HCT116 (cell line): ENCODE measurements around the gene LIN28A. TPM values are rescaled to one million over a fixed set of nuclear protein-coding genes. Genes with fewer than 3 reads are reported as not detected.

ENCODE experiments used
- ATAC-seq: fragments of 200-7000 bp; cut with Tn5 transposase; 2 replicates; pipeline ENCODE4 v1.9.1; 2020; ENCODE audit warnings: mild to moderate bottlenecking, moderate library complexity
- BruUV-seq: library from RNA; stranded (reverse); fragments of 400-500 nt; replicated peaks from 2 replicates; lab custom pipeline; 2021; lab: Mats Ljungman, UMichigan
- CTCF ChIA-PET: fragments of 300-600 bp; sonication (Branson Sonifier 250); formaldehyde crosslinking; loops from one replicate; lab custom pipeline; 2021; ENCODE audit warnings: antibody characterized with exemption; lab: Charles Lee
- POLR2A ChIA-PET: fragments of 300-600, 350-600 bp; sonication (Branson Sonifier 250); formaldehyde crosslinking; loops from one replicate; lab custom pipeline; 2021; ENCODE audit warnings: antibody characterized with exemption; lab: Charles Lee
- RAD21 ChIA-PET, 2 experiments: fragments of 300-600 bp; sonication (Branson Sonifier 250); formaldehyde crosslinking; loops; one replicate each; lab custom pipeline; 2023; ENCODE audit warnings: low total read pairs in 2 of 2; ENCODE audit not compliant: uncharacterized antibody in 2 of 2, unreplicated experiment in 2 of 2, low non-redundant PET in 1 of 2; lab: Charles Lee
- DNase-seq: peaks from one replicate; pipeline ENCODE4 v3.0.0-alpha.2; 2010; ENCODE audit warnings: low read depth, low spot score
- H2AFZ ChIP-seq: fragments of 200-600 bp; shearing (Covaris generic), sonication (generic); 2 replicates; pipeline ENCODE4 v1.6.1; 2017; ENCODE audit warnings: low read depth, mixed run types, mixed read lengths, antibody characterized with exemption, low read length; ENCODE audit not compliant: poor library complexity, severe bottlenecking
- H3K27ac ChIP-seq: 2 replicates; pipeline ENCODE4 v1.5.1; 2012; ENCODE audit warnings: low read depth, low read length
- H3K27me3 ChIP-seq: fragments of 200-600 bp; sonication (generic); 2 replicates; pipeline ENCODE4 v1.6.1; 2016; ENCODE audit warnings: mixed run types, low read length, mixed read lengths; ENCODE audit not compliant: insufficient read depth
- H3K36me3 ChIP-seq, 2 experiments: fragments of 200-500 bp in 1 of 2; fragments of 200-600 bp in 1 of 2; sonication (Bioruptor generic) in 1 of 2; sonication (generic) in 1 of 2; 2 replicates each; pipeline versions ENCODE4 v1.5.1 to v1.6.1; 2014 to 2016; ENCODE audit warnings: low read length in 2 of 2, inconsistent platforms in 1 of 2, mixed read lengths in 1 of 2, mixed run types in 1 of 2; ENCODE audit not compliant: insufficient read depth in 2 of 2, control insufficient read depth in 1 of 2
- H3K4me1 ChIP-seq, 2 experiments: fragments of 200-600 bp in 1 of 2; sonication (generic) in 1 of 2; 2 replicates each; pipeline versions ENCODE4 v1.5.1 to v1.6.1; 2012 to 2017; ENCODE audit warnings: low read length in 2 of 2, inconsistent platforms in 1 of 2, mild to moderate bottlenecking in 1 of 2, mixed read lengths in 1 of 2, mixed run types in 1 of 2, moderate library complexity in 1 of 2; ENCODE audit not compliant: insufficient read depth in 2 of 2, control insufficient read depth in 1 of 2
- H3K4me2 ChIP-seq: fragments of 200-600 bp; sonication (generic); 2 replicates; pipeline ENCODE4 v1.6.1; 2017; ENCODE audit warnings: mixed run types, low read length, mixed read lengths
- H3K4me3 ChIP-seq, 2 experiments: fragments of 200-600 bp in 1 of 2; sonication (generic) in 1 of 2; replicated peaks in 1 of 2; 2 replicates each; pipeline ENCODE4 v1.5.1; 2011 to 2016; ENCODE audit warnings: low read length in 2 of 2, control low read depth in 1 of 2, low read depth in 1 of 2, mild to moderate bottlenecking in 1 of 2, mixed read lengths in 1 of 2, mixed run types in 1 of 2
- H3K79me2 ChIP-seq: fragments of 200-600 bp; sonication (generic); 2 replicates; pipeline ENCODE4 v1.6.1; 2017; ENCODE audit warnings: mild to moderate bottlenecking, mixed run types, low read length, moderate library complexity, mixed read lengths; ENCODE audit not compliant: insufficient read depth
- H3K9ac ChIP-seq: fragments of 200-600 bp; sonication (generic); 2 replicates; pipeline ENCODE4 v1.6.1; 2016; ENCODE audit warnings: low read length, mixed read lengths
- H3K9me2 ChIP-seq: fragments of 200-600 bp; sonication (generic), shearing (Covaris generic); 2 replicates; pipeline ENCODE4 v1.6.1; 2017; ENCODE audit warnings: mixed run types, mild to moderate bottlenecking, moderate library complexity; ENCODE audit not compliant: insufficient read depth
- H3K9me3 ChIP-seq, 2 experiments: fragments of 200-500 bp in 1 of 2; fragments of 200-600 bp in 1 of 2; sonication (Bioruptor generic) in 1 of 2; sonication (generic) in 1 of 2; 2 replicates each; pipeline ENCODE4 v1.6.1; 2014 to 2017; ENCODE audit warnings: low read length in 2 of 2, mixed read lengths in 2 of 2, inconsistent platforms in 1 of 2, low read depth in 1 of 2, mild to moderate bottlenecking in 1 of 2, mixed run types in 1 of 2, moderate library complexity in 1 of 2; ENCODE audit not compliant: control insufficient read depth in 1 of 2, insufficient read depth in 1 of 2
- H4K20me1 ChIP-seq: fragments of 200-600 bp; sonication (generic), shearing (Covaris generic); 2 replicates; pipeline ENCODE4 v1.6.1; 2017; ENCODE audit warnings: mixed run types, mild to moderate bottlenecking, moderate library complexity; ENCODE audit not compliant: insufficient read depth
- CBX3 ChIP-seq: IDR thresholded peaks from 2 replicates; pipeline ENCODE4 v1.6.1; 2012; ENCODE audit warnings: low read depth
- EZH2phosphoT487 ChIP-seq: fragments of 200-600 bp; IDR thresholded peaks from 2 replicates; pipeline ENCODE4 v1.6.1; 2018; ENCODE audit warnings: antibody characterized with exemption, borderline replicate concordance
- FOSL1 ChIP-seq: IDR thresholded peaks from 2 replicates; pipeline ENCODE4 v1.6.1; 2012; ENCODE audit warnings: low read depth
- RAD21 ChIP-seq: IDR thresholded peaks from 2 replicates; pipeline ENCODE4 v1.6.1; 2012; ENCODE audit warnings: low read depth, mild to moderate bottlenecking
- REST ChIP-seq: IDR thresholded peaks from 2 replicates; pipeline ENCODE4 v1.6.1; 2012; ENCODE audit warnings: low read depth
- SIN3A ChIP-seq: IDR thresholded peaks from 2 replicates; pipeline ENCODE4 v1.6.1; 2012; ENCODE audit warnings: low read depth
- YY1 ChIP-seq: IDR thresholded peaks from 2 replicates; pipeline ENCODE4 v1.6.1; 2011; ENCODE audit warnings: low read length, low read depth, moderate library complexity, mild to moderate bottlenecking; ENCODE audit not compliant: insufficient replicate concordance; ENCODE audit errors: extremely low read depth
- ZFX ChIP-seq: fragments of 450-650 bp; IDR thresholded peaks from 2 replicates; pipeline ENCODE4 v1.6.1; 2017
- ZNF274 ChIP-seq: fragments of 200-500 bp; sonication (Bioruptor generic); IDR thresholded peaks from 2 replicates; pipeline ENCODE4 v1.6.1; 2014; ENCODE audit warnings: mild to moderate bottlenecking, low read depth, low read length, inconsistent platforms
- intact Hi-C: fragments of 100-400 bp; cut with micrococcal nuclease; formaldehyde crosslinking; loops from 2 replicates; pipeline ENCODE4 v1.10.0; 2022
- total RNA-seq: library from RNA; stranded (reverse); gene quantifications from one replicate; pipeline ENCODE4 v1.2.1, GENCODE V29; 2021; ENCODE audit not compliant: unreplicated experiment
- TF ChIP-seq, protein P1 (sequence below): IDR thresholded peaks from 2 replicates; pipeline ENCODE4 v1.6.1; 2012
- TF ChIP-seq, protein P2 (sequence below): IDR thresholded peaks from 2 replicates; pipeline ENCODE4 v1.6.1; 2012
- TF ChIP-seq, protein P3 (sequence below), 3 experiments: fragments of 200-600 bp in 1 of 3; sonication (generic) in 1 of 3; IDR thresholded peaks in 2 of 3; conservative IDR thresholded peaks in 1 of 3; 2 replicates each; pipeline ENCODE4 v1.5.1; 2012 to 2017; ENCODE audit warnings: low read depth in 2 of 3, low read length in 2 of 3, antibody characterized with exemption in 1 of 3, borderline replicate concordance in 1 of 3, control low read depth in 1 of 3, mild to moderate bottlenecking in 1 of 3, mixed read lengths in 1 of 3, mixed run types in 1 of 3, moderate library complexity in 1 of 3; ENCODE audit not compliant: insufficient read depth in 1 of 3

LIN28A gene
- total RNA-seq, 1 experiment from 2014 or later = 1.4 TPM

DNA sequence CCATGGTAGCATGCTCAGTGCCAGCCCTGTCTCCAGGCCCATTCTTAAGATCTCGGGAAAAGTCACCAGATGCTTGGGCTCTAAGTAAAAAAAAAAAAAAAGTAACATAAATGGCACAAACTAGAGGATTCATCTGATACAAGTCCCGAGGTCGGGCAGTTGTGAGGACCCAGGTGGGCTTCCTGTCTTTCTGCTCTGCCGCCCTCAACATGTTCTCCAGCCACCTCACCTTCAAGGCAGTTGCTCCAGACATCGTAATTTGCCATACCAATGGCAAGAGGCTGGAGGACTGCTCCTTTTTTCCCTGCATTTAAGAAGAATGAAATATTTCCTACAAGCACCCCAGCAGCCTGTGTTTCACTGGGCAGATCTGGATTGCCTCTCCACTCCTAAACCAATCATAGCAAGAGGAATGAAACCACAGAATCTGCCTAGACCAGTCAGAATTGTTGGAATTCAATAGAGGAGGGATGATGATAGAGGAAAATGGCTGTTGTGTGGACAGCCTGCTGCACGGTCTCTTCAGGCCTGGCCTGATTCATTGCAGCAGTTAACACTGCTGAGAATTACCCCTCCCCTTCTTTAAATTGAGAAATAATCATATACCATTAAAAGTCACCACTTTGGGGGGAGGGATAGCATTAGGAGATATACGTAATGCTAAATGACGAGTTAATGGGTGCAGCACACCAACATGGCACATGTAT lies 67.0 kb downstream of the LIN28A start:
- ChIA-PET RAD21 (no interaction called here), CTCF (no interaction called here), POLR2A (no interaction called here)
- Histone ChIP-seq H3K79me2 (peaks cover 23% of the 10 kb centered on the region), H3K4me2 (no peak overlapping the region), H3K27me3 (no peaks in the 10 kb centered on the region), H3K9ac (no peak overlapping the region), H3K9me2 (no peaks in the 10 kb centered on the region), H4K20me1 (peaks cover 20% of the 10 kb centered on the region; the same call in 1 of the 2 replicates), H3K9me3 (no peaks in the 10 kb centered on the region), H3K4me3 (no peak overlapping the region), H3K36me3 (peaks cover 25 to 34% of the 10 kb centered on the region in 2 experiments), H3K27ac (no peak overlapping the region), H2AFZ (no peak overlapping the region), H3K4me1 (peaks cover 7 to 10% of the 10 kb centered on the region in 2 experiments)
- TF ChIP-seq, protein P1, sequence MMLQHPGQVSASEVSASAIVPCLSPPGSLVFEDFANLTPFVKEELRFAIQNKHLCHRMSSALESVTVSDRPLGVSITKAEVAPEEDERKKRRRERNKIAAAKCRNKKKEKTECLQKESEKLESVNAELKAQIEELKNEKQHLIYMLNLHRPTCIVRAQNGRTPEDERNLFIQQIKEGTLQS = no peak
- TF ChIP-seq, protein P2, sequence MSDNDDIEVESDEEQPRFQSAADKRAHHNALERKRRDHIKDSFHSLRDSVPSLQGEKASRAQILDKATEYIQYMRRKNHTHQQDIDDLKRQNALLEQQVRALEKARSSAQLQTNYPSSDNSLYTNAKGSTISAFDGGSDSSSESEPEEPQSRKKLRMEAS = no peak
- no peak for TF ChIP-seq YY1
- TF ChIP-seq FOSL1 = no peak
- TF ChIP-seq EZH2phosphoT487 = no peak
- TF ChIP-seq, protein P3, sequence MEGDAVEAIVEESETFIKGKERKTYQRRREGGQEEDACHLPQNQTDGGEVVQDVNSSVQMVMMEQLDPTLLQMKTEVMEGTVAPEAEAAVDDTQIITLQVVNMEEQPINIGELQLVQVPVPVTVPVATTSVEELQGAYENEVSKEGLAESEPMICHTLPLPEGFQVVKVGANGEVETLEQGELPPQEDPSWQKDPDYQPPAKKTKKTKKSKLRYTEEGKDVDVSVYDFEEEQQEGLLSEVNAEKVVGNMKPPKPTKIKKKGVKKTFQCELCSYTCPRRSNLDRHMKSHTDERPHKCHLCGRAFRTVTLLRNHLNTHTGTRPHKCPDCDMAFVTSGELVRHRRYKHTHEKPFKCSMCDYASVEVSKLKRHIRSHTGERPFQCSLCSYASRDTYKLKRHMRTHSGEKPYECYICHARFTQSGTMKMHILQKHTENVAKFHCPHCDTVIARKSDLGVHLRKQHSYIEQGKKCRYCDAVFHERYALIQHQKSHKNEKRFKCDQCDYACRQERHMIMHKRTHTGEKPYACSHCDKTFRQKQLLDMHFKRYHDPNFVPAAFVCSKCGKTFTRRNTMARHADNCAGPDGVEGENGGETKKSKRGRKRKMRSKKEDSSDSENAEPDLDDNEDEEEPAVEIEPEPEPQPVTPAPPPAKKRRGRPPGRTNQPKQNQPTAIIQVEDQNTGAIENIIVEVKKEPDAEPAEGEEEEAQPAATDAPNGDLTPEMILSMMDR (IDR thresholded peaks at IDR 0.05 in 2 of 3, conservative IDR thresholded peaks at IDR 0.05 in 1 of 3; ENCODE audit: borderline replicate concordance in 1 of 3, insufficient read depth in 1 of 3, low read depth in 2 of 3, low read length in 2 of 3) = no peak
- TF ChIP-seq ZFX = no peak
- TF ChIP-seq RAD21 = no peak
- TF ChIP-seq SIN3A = no peak
- no peak for TF ChIP-seq ZNF274
- TF ChIP-seq REST = no peak
- no peak for TF ChIP-seq CBX3
- BruUV-seq = no TSS peak
- ATAC-seq (no peak), DNase-seq (no peak)
- intact Hi-C loops = no loop called here
